HUES64 (cell line): ENCODE measurements around the gene KRI1.
"Not testable (repeated sequence)": the region's sequence is repeated elsewhere in the genome, so short reads cannot be mapped to it uniquely, and the experiment has no call there.

ENCODE experiments used
- H3K27ac ChIP-seq: 2 replicates; pipeline ENCODE4 v1.7.0; 2013; ENCODE audit warnings: low read depth, low read length, inconsistent platforms
- H3K27me3 ChIP-seq: 2 replicates; pipeline ENCODE4 v1.6.1; 2013; ENCODE audit warnings: mild to moderate bottlenecking, low read length; ENCODE audit not compliant: insufficient read depth
- H3K36me3 ChIP-seq: 2 replicates; pipeline ENCODE4 v1.6.1; 2013; ENCODE audit warnings: mild to moderate bottlenecking, low read length; ENCODE audit not compliant: insufficient read depth
- H3K4me1 ChIP-seq: 2 replicates; pipeline ENCODE4 v1.6.1; 2013; ENCODE audit warnings: mild to moderate bottlenecking, low read length, moderate library complexity; ENCODE audit not compliant: insufficient read depth
- H3K4me3 ChIP-seq: 2 replicates; pipeline ENCODE4 v1.5.1; 2013; ENCODE audit warnings: mild to moderate bottlenecking, low read length, moderate library complexity
- H3K9ac ChIP-seq: 2 replicates; pipeline ENCODE4 v1.6.1; 2013; ENCODE audit warnings: mild to moderate bottlenecking, low read depth, low read length
- H3K9me3 ChIP-seq: 2 replicates; pipeline ENCODE4 v1.6.1; 2013; ENCODE audit warnings: low read depth, low read length; ENCODE audit not compliant: insufficient read depth
- WGBS: fragments of 150-250, 120-280 bp; methylation state at CpG from one replicate; pipeline ENCODE4 v1.1.7; 2013; ENCODE audit warnings: missing lambda C conversion rate; 5-methylcytosine and 5-hydroxymethylcytosine counted together

KRI1 gene

DNA sequence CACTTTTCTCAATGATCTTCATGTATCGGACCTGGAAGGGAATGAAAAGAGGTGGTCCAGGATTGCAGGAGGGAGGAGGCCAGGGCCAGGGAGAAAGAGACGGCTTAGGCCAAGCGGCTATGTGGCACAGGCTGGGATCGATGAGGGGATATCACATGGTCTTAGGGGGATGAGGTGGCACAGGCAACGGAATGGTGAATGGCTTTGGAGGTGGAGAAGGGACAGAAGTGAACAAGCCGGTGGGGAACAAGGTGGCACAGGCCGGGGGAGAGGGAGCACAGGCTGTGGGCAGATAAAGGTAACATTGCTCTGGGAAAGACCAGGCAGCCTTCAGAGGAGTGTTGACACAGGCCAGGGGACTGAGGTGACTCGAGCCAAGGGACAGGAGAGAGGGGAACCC is 8.7 kb upstream of the KRI1 start:
- H3K4me1 ChIP-seq: no peaks in the 10 kb centered on the region
- no peaks in the 10 kb centered on the region for H3K9me3 ChIP-seq
- H3K27ac ChIP-seq: no peak overlapping the region
- H3K27me3 ChIP-seq: no peaks in the 10 kb centered on the region
- no peak overlapping the region for H3K9ac ChIP-seq
- no peak overlapping the region for H3K4me3 ChIP-seq
- peaks cover 19% of the 10 kb centered on the region for H3K36me3 ChIP-seq
- 93% methylated on average over 8 of the region's 8 CpGs for WGBS

DNA sequence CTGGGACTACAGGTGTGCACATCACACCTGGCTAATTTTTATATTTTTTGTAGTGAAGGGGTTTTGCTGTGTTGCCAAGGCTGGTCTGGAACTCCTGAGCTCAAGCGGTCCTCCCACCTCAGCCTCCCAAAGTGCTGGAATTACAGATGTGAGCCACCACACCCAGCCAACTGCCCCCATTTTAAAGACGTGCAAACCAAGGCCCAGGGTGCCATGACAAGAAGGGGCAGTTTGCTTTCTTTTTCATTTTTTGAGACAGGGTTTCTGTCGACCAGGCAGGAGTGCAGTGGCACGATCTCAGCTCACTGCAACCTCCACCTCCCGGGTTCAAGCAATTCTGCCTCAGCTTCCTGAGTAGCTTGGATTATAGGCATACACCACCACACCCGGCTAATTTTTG is 8.0 kb upstream of the KRI1 start:
- not testable (repeated sequence) for H3K9ac ChIP-seq, H3K27ac ChIP-seq, H3K9me3 ChIP-seq, H3K4me3 ChIP-seq, H3K27me3 ChIP-seq, H3K4me1 ChIP-seq
- peaks cover 16% of the 10 kb centered on the region; the same call in 1 of the 2 replicates for H3K36me3 ChIP-seq
- WGBS: 89% methylated on average over 5 of the region's 6 CpGs

DNA sequence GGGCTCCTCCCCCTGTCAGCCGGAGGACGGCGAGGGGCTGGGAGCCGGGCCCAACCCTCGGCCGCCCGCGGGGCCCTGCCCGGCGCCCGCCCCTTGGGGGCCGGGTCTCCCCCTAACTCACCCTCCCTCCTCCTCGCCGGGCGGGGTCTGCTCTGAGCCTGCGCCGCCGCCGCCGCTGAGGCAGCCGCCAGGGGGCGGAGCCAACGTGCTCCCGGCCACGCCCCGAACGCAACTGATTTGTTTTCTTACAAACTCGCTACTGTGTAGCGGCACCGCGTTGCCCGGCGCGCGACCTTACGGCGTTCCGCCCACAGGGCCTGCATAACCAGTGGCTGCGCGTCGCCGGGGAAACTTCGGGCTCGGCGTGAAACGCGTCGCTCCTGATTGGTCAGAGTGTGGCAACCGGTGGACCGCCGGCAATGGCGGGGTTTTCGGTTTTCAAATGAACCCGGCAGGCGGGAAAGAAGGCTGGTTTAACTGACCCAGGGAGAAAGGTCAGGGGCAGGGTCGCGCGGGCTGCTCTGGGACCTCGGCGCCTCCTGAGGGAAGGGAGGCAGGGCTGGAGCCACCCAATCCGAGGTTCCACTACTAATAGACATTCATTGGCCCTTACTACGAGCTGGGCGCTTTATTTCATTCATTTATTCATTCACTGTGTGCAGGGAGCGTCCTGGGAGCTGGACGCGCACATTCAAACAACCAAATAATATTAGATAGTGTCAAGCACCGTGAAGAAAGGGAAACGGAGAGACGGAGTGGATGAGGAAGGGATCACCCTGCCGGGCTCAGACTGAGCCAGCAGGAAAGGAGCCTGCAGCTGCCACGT is 3.2 kb upstream of the KRI1 start, which contains the start of gene CDKN2D:
Gene CDKN2D, minus strand, starts transcription at position 154 of the 826 bp plus-strand sequence. CDS start 326 bp downstream, outside the sequence.
- no peaks in the 10 kb centered on the region for H3K9me3 ChIP-seq
- peaks cover 22% of the 10 kb centered on the region for H3K27me3 ChIP-seq
- peaks cover 4% of the 10 kb centered on the region for H3K36me3 ChIP-seq
- peak within 1 kb of the TSS; percentile 85 for H3K4me3 ChIP-seq
- WGBS: under 1% methylated on average over 69 of the region's 71 CpGs
- peak within 1 kb of the TSS; percentile 99 for H3K27ac ChIP-seq
- peak within 1 kb of the TSS; percentile 97 for H3K9ac ChIP-seq
- H3K4me1 ChIP-seq: 0 out of 2 replicates have a peak, but pooled peaks cover 12% of the 10 kb centered on the region

DNA sequence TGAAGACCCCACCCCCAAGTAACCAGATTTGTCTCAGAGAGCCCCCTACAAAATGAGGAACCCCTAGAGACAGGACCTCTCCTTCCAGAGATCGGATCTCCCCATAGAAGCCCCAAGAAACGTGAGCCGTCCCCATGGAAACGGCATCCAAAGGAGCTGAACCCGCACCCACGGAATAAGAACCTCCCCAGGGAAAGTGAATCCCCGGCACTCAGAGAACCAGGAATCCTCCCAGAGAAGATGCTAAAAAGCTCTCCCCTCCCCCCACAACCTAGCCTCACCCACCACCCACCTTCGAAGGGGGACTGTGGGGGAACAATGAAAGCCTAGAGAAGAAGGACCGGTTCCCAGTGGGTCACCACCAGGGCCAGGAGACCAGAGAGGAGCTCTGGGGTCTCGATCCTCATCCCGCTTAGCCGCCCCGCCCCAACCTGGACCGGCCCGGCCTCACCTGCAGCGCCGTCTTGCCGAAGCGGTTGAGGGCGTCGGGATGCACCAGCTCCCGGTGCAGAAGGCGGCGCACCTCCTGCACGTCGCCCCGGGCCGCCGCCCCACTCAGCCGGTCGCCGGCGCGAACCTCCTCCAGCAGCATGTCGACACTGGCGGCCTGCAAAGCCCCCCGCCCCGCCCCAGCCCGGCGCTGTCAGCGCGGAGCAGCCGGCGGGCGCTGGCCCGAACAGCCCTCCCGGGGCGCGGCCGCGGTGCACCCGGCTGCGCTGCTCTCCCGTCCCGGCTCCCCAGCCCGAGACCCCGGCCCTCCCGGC is 2.4 kb upstream of the KRI1 start:
- Histone ChIP-seq H3K36me3 (peaks cover 8% of the 10 kb centered on the region), H3K4me1 (0 out of 2 replicates have a peak, but pooled peaks cover 12% of the 10 kb centered on the region), H3K27me3 (peaks cover 22% of the 10 kb centered on the region), H3K9ac (peak overlapping the region; percentile 42; the same call in 1 of the 2 replicates), H3K9me3 (no peaks in the 10 kb centered on the region), H3K27ac (no peak overlapping the region), H3K4me3 (peak overlapping the region; percentile 85)
- WGBS: 2% methylated on average over 58 of the region's 58 CpGs

DNA sequence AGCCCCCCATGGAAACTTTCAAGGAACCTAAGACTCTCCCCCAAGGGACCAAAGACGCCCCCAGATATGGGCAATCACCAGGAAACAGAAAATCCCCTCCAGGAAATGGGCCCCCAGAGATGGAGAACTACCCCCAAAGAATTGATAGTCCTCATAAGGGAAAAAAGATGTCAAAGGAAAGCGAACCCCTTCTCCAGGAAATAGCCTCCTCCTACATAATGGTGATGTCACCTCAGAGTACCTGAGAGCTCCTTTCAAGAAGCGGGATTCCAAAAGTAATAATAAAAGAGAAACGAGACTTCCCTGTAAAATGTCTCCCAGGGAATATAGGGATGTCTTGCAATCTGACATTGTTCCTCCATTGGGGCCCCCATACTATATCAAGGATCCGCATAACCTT is 1.8 kb upstream of the KRI1 start:
- H3K4me3 ChIP-seq: peak overlapping the region; percentile 85
- 42% methylated on average over 5 of the region's 5 CpGs for WGBS
- H3K36me3 ChIP-seq: peaks cover 10% of the 10 kb centered on the region
- no peak overlapping the region for H3K27ac ChIP-seq
- 0 out of 2 replicates have a peak, but pooled peaks cover 12% of the 10 kb centered on the region for H3K4me1 ChIP-seq
- no peak overlapping the region for H3K9ac ChIP-seq
- H3K27me3 ChIP-seq: peaks cover 22% of the 10 kb centered on the region
- no peaks in the 10 kb centered on the region for H3K9me3 ChIP-seq

DNA sequence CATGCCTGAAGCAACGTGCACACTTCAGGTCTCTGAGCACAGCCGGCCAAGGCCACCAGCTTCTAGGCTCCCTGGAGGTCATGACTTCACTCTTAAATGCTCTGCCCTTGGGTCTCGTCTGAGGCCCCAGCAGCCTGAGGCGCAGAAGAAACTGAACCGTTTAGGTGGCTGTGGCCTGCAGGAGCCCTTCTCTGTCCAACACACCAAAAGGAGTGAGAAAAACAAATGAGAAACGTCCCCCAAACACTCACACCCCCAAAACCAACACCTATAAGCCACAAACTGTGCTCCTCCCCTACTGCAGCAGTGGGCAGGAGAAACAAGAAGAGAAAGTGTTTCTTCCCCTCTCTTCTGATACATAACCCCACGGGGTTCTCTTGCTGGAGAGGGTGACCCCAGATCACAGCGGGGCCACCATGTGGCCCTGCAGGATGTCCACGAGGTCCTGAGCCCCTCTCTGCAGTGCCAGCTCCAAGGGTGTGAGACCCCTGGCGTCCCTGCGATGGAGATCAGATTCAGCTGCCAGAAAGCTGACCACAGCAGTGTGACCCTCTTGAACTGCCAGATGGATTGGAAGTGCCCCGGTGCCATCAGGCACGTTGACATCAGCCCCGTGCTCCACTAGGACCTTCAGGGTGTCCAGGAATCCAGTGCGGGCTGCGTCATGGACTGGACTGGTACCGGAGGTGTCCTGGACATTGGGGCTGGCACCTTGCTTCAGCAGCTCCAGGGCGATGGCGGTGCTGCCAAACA is 1.0 kb upstream of the KRI1 start:
- Histone ChIP-seq H3K4me3 (peak overlapping the region; percentile 89), H3K27me3 (peaks cover 22% of the 10 kb centered on the region), H3K4me1 (0 out of 2 replicates have a peak, but pooled peaks cover 12% of the 10 kb centered on the region), H3K9ac (no peak overlapping the region), H3K27ac (no peak overlapping the region), H3K9me3 (no peaks in the 10 kb centered on the region), H3K36me3 (peaks cover 17% of the 10 kb centered on the region)
- 81% methylated on average over 19 of the region's 19 CpGs for WGBS

DNA sequence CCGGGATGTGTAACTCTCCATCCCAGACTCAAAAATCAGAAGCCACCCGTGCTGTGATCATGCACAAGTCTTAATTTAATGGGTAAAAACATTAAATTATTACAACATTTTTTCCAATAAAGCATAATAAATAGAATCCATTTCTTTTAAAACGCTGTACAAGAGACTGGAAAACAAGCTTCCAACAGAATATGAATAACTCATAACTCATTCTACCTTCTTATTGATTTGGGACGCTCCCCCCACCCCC is 523 bp upstream of the KRI1 start:
- peak overlapping the region; percentile 89 for H3K4me3 ChIP-seq
- 29% methylated on average over 4 of the region's 4 CpGs for WGBS
- H3K36me3 ChIP-seq: peaks cover 20% of the 10 kb centered on the region
- no peak overlapping the region for H3K27ac ChIP-seq
- H3K27me3 ChIP-seq: peaks cover 22% of the 10 kb centered on the region
- H3K9ac ChIP-seq: no peak overlapping the region
- 0 out of 2 replicates have a peak, but pooled peaks cover 12% of the 10 kb centered on the region for H3K4me1 ChIP-seq
- H3K9me3 ChIP-seq: no peaks in the 10 kb centered on the region

DNA sequence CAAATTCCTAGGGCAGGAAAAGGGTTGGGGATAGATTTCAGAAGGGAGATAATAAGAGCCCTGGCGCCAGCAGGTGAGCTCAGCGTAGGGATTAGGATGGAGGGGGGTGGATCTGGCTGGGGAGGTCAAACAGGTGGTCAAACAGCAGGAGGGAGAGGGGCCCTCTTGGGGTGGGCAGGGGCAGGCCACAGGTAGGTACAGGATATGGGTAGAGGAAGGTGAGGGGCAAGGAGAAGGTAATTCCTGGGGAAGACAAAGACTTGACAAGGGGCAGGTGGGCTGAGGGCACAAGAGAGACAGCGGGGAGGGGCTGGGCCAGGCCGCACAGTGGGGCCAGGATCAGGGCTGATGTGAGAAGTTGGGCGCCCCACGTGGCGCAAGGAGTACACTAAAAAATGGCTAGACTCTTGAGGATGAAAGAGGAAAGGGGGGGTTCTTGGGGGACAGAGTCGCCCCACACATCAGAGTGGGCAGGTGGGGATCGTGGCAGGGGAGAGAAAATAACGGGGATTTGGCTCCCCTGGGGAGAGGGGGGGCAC is 713 bp downstream of the KRI1 start:
- peaks cover 32% of the 10 kb centered on the region for H3K36me3 ChIP-seq
- H3K27ac ChIP-seq: peak overlapping the region; percentile 93
- peak overlapping the region; percentile 91 for H3K9ac ChIP-seq
- peaks cover 22% of the 10 kb centered on the region for H3K27me3 ChIP-seq
- WGBS: 10% methylated on average over 10 of the region's 10 CpGs
- H3K4me3 ChIP-seq: peak overlapping the region; percentile 89
- H3K9me3 ChIP-seq: no peaks in the 10 kb centered on the region
- H3K4me1 ChIP-seq: 0 out of 2 replicates have a peak, but pooled peaks cover 12% of the 10 kb centered on the region

DNA sequence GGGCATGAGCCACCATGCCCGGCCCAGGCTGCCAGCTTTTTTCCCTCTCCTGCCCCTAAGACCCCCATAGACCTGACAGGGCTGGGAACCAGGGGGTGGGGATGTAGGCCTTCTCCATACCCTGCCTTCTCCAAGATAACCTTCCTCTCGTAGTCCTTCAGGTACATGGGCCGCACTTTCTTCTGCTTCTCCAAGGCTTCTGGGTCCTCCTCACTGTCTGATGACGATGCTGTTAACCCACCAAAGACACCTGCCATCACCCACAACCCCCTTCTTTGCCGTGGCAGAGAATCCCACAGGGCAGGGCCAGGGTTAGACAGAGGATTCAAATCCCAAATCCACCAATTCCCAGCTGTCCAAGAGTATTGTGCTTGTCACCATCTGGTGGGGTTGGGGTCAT is 3.2 kb downstream of the KRI1 start:
- Histone ChIP-seq H3K9ac (no peak overlapping the region), H3K27ac (no peak overlapping the region), H3K9me3 (no peaks in the 10 kb centered on the region), H3K4me3 (no peak overlapping the region), H3K36me3 (peaks cover 54% of the 10 kb centered on the region), H3K27me3 (peaks cover 14% of the 10 kb centered on the region), H3K4me1 (0 out of 2 replicates have a peak, but pooled peaks cover 7% of the 10 kb centered on the region)
- 95% methylated on average over 5 of the region's 5 CpGs for WGBS

DNA sequence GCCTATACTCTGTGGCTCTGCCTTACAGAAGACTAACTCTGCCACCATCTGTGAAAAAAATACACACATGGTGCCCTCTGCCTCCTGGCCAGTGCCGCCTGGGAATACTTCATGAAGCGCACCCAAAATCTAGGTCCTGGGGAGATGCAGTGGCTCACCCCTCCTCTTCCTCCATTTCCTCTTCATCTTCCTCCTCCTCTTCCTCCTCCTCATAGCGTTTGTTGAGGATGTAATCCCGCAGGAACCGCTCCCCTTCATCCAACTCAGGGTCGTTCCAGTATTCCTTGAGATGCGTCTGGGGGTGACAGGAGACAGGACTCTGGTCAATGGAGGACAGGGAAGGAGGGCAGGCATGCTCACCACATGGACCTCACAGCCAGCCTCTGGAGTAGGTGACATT is 5.7 kb downstream of the KRI1 start:
- Histone ChIP-seq H3K27me3 (no peaks in the 10 kb centered on the region), H3K27ac (no peak overlapping the region), H3K4me3 (no peak overlapping the region), H3K4me1 (no peaks in the 10 kb centered on the region), H3K9ac (no peak overlapping the region), H3K36me3 (peaks cover 78% of the 10 kb centered on the region), H3K9me3 (no peaks in the 10 kb centered on the region)
- WGBS: 97% methylated on average over 7 of the region's 7 CpGs
